ENCODE data around the gene NBEA. TPM values are rescaled to one million over a fixed set of nuclear protein-coding genes. Genes with fewer than 3 reads are reported as not detected.

The NBEA gene
- total RNA-seq, 1 experiment from 2014 or later, result 0.54 TPM

GRCh38 chr13:35483761-35484160, 541.7 kb downstream of the NBEA start:
- Mint-ChIP-seq H3K9me3 (ENCODE audit: unreplicated experiment) (no peaks in the 10 kb centered on the region), H3K4me1 (ENCODE audit: low read depth, unreplicated experiment) (no peaks in the 10 kb centered on the region), H3K27ac (ENCODE audit: unreplicated experiment) (no peak overlapping the region), H3K36me3 (ENCODE audit: insufficient read depth, unreplicated experiment) (no peaks in the 10 kb centered on the region), H3K4me3 (ENCODE audit: unreplicated experiment) (no peak overlapping the region), H3K27me3 (ENCODE audit: insufficient read depth, unreplicated experiment) (no peaks in the 10 kb centered on the region)
- Histone ChIP-seq H3K4me3 (ENCODE audit: low read depth, low read length) (no peak overlapping the region), H3K36me3 (ENCODE audit: control insufficient read depth, insufficient read depth, low read length) (no peaks in the 10 kb centered on the region), H3K4me1 (no peaks in the 10 kb centered on the region), H3K27me3 (replicated peaks; ENCODE audit: control insufficient read depth, insufficient read depth, low read length) (no peaks in the 10 kb centered on the region), H3K9me3 (no peaks in the 10 kb centered on the region; the same call in 1 of the 2 replicates)
- TF ChIP-seq CTCF (IDR thresholded peaks at IDR 0.05; ENCODE audit: insufficient read depth in 1 of 2, low read depth in 1 of 2, low read length in 1 of 2, severe bottlenecking in 1 of 2, unreplicated experiment in 1 of 2), result no peak
- intact Hi-C loops (cut with micrococcal nuclease; ENCODE audit: unreplicated experiment), result no loop called here
- CTCF ChIA-PET, result no interaction called here
- POLR2A ChIA-PET, result no interaction called here
- no peak for DNase-seq
- no TSS peak for BruUV-seq (replicated peaks)

- Mint-ChIP-seq H3K4me3 (ENCODE audit: unreplicated experiment) (no peak overlapping the region), H3K36me3 (ENCODE audit: insufficient read depth, unreplicated experiment) (no peaks in the 10 kb centered on the region), H3K27me3 (ENCODE audit: insufficient read depth, unreplicated experiment) (no peaks in the 10 kb centered on the region), H3K9me3 (ENCODE audit: unreplicated experiment) (no peaks in the 10 kb centered on the region), H3K27ac (ENCODE audit: unreplicated experiment) (no peak overlapping the region), H3K4me1 (ENCODE audit: low read depth, unreplicated experiment) (no peaks in the 10 kb centered on the region)
- Histone ChIP-seq H3K36me3 (ENCODE audit: control insufficient read depth, insufficient read depth, low read length) (no peaks in the 10 kb centered on the region), H3K4me3 (ENCODE audit: low read depth, low read length) (no peak overlapping the region), H3K4me1 (no peaks in the 10 kb centered on the region), H3K27me3 (replicated peaks; ENCODE audit: control insufficient read depth, insufficient read depth, low read length) (no peaks in the 10 kb centered on the region), H3K9me3 (no peaks in the 10 kb centered on the region; the same call in 1 of the 2 replicates)
- DNase-seq, result no peak
- TF ChIP-seq CTCF (IDR thresholded peaks at IDR 0.05; ENCODE audit: insufficient read depth in 1 of 2, low read depth in 1 of 2, low read length in 1 of 2, severe bottlenecking in 1 of 2, unreplicated experiment in 1 of 2), result no peak
- CTCF ChIA-PET, result interaction anchor here (0.6 kb wide), 1 partner anchor 469 kb away, joined by 6 read pairs; no protein-coding TSS in a partner anchor
- no TSS peak for BruUV-seq (replicated peaks)
- POLR2A ChIA-PET, result no interaction called here
- intact Hi-C loops (cut with micrococcal nuclease; ENCODE audit: unreplicated experiment), result no loop called here
Observed at GRCh38 chr13:35484384-35484783, 542.3 kb downstream of the NBEA start.

GRCh38 chr13:35485424-35485823, 543.4 kb downstream of the NBEA start:
- CTCF ChIA-PET, result no interaction called here
- no peak for DNase-seq
- Histone ChIP-seq H3K4me1 (no peaks in the 10 kb centered on the region), H3K9me3 (no peaks in the 10 kb centered on the region), H3K4me3 (ENCODE audit: low read depth, low read length) (no peak overlapping the region), H3K27me3 (replicated peaks; ENCODE audit: control insufficient read depth, insufficient read depth, low read length) (no peaks in the 10 kb centered on the region), H3K36me3 (ENCODE audit: control insufficient read depth, insufficient read depth, low read length) (no peaks in the 10 kb centered on the region)
- H3K9me3 Mint-ChIP-seq (ENCODE audit: unreplicated experiment), result no peaks in the 10 kb centered on the region
- H3K27me3 Mint-ChIP-seq (ENCODE audit: insufficient read depth, unreplicated experiment), result no peaks in the 10 kb centered on the region
- H3K36me3 Mint-ChIP-seq (ENCODE audit: insufficient read depth, unreplicated experiment), result no peaks in the 10 kb centered on the region
- no peak overlapping the region for H3K27ac Mint-ChIP-seq (ENCODE audit: unreplicated experiment)
- intact Hi-C loops (cut with micrococcal nuclease; ENCODE audit: unreplicated experiment), result no loop called here
- no peaks in the 10 kb centered on the region for H3K4me1 Mint-ChIP-seq (ENCODE audit: low read depth, unreplicated experiment)
- H3K4me3 Mint-ChIP-seq (ENCODE audit: unreplicated experiment), result no peak overlapping the region
- POLR2A ChIA-PET, result no interaction called here
- no TSS peak for BruUV-seq (replicated peaks)
- no peak for TF ChIP-seq CTCF (IDR thresholded peaks at IDR 0.05; ENCODE audit: insufficient read depth in 1 of 2, low read depth in 1 of 2, low read length in 1 of 2, severe bottlenecking in 1 of 2, unreplicated experiment in 1 of 2)
